HepG2 (cell line): Measurements from ENCODE around the gene LRRC45. TPM values are rescaled to one million over a fixed set of nuclear protein-coding genes. Genes with fewer than 3 reads are reported as not detected.

Source experiments
- DBP ChIP-seq: sonication (generic); formaldehyde crosslinking; IDR thresholded peaks from 2 replicates; pipeline ENCODE4 v1.4.0; 2020; ENCODE audit warnings: missing genetic modification reagents; ENCODE audit errors: not compliant biosample characterization
- HMGXB4 ChIP-seq, 2 experiments: sonication (generic) in 1 of 2; formaldehyde crosslinking in 1 of 2; IDR thresholded peaks; 2 replicates each; pipeline versions ENCODE4 v1.4.0 to v1.6.1; 2018 to 2020; ENCODE audit warnings: missing genetic modification reagents in 2 of 2, borderline replicate concordance in 1 of 2, low read depth in 1 of 2, mild to moderate bottlenecking in 1 of 2, missing biosample characterization in 1 of 2
- KDM2A ChIP-seq: sonication (generic); formaldehyde crosslinking; IDR thresholded peaks from 2 replicates; pipeline ENCODE4 v1.4.0; 2020; ENCODE audit warnings: low read depth, missing genetic modification reagents, borderline replicate concordance
- KLF12 ChIP-seq: sonication (generic); formaldehyde crosslinking; IDR thresholded peaks from 2 replicates; pipeline ENCODE4 v1.4.0; 2020; ENCODE audit warnings: missing genetic modification reagents, borderline replicate concordance
- MIER2 ChIP-seq: IDR thresholded peaks from 2 replicates; pipeline ENCODE4 v1.6.1; 2016; ENCODE audit warnings: missing biosample characterization, missing genetic modification reagents
- MXI1 ChIP-seq: IDR thresholded peaks from 3 replicates; pipeline ENCODE4 v1.6.1; 2012; ENCODE audit warnings: low read depth, low read length, inconsistent platforms, borderline replicate concordance
- NR2F2 ChIP-seq: IDR thresholded peaks from 2 replicates; pipeline ENCODE4 v1.6.1; 2012; ENCODE audit warnings: low read depth, inconsistent platforms, borderline replicate concordance
- RBFOX2 ChIP-seq: fragments of 200-400 bp; formaldehyde crosslinking; IDR thresholded peaks from 2 replicates; pipeline ENCODE4 v1.6.1; 2017; ENCODE audit warnings: low read depth, mild to moderate bottlenecking, low read length
- ZFX ChIP-seq: sonication (generic); formaldehyde crosslinking; IDR thresholded peaks from 2 replicates; pipeline ENCODE4 v1.4.0; 2020; ENCODE audit warnings: mild to moderate bottlenecking, low read depth, missing genetic modification reagents, moderate library complexity
- ZNF205 ChIP-seq: IDR thresholded peaks from 2 replicates; pipeline ENCODE4 v1.6.1; 2018; ENCODE audit warnings: missing biosample characterization, missing genetic modification reagents
- ZNF329 ChIP-seq: sonication (generic); formaldehyde crosslinking; IDR thresholded peaks from 2 replicates; pipeline ENCODE4 v1.9.0; 2021; ENCODE audit warnings: low read depth, mild to moderate bottlenecking, missing genetic modification reagents
- ZNF543 ChIP-seq: sonication (generic); formaldehyde crosslinking; IDR thresholded peaks from 2 replicates; pipeline ENCODE4 v1.4.0; 2020; ENCODE audit warnings: mild to moderate bottlenecking, missing genetic modification reagents
- ZNF609 ChIP-seq: sonication (generic); formaldehyde crosslinking; IDR thresholded peaks from 2 replicates; pipeline ENCODE4 v1.4.0; 2020; ENCODE audit warnings: mild to moderate bottlenecking, missing genetic modification reagents, borderline replicate concordance
- ZNF720 ChIP-seq: sonication (generic); formaldehyde crosslinking; IDR thresholded peaks from 2 replicates; pipeline ENCODE4 v1.4.0; 2020; ENCODE audit warnings: missing genetic modification reagents
- ZNF772 ChIP-seq: sonication (generic); formaldehyde crosslinking; IDR thresholded peaks from 2 replicates; pipeline ENCODE4 v1.5.0; 2020; ENCODE audit warnings: mild to moderate bottlenecking, missing genetic modification reagents
- ZNF788 ChIP-seq: sonication (generic); formaldehyde crosslinking; IDR thresholded peaks from 2 replicates; pipeline ENCODE4 v1.5.0; 2020; ENCODE audit warnings: mild to moderate bottlenecking, missing genetic modification reagents, borderline replicate concordance
- polyA plus RNA-seq, 8 experiments: library from polyadenylated mRNA; depleted of rRNA in 3 of 8; stranded (reverse) in 7 of 8; unstranded in 1 of 8; fragments of >200 nt; fragmentation: Illumina TruSeq in 4 of 8; extraction: Trizol in 4 of 8; gene quantifications; 2 replicates each; pipeline versions ENCODE4 v1.2.1 to v1.2.3, GENCODE V29; 2011 to 2016; ENCODE audit warnings: low read depth in 4 of 8, missing spikeins in 1 of 8, mixed read lengths in 1 of 8; ENCODE audit not compliant: insufficient read depth in 1 of 8
- total RNA-seq, 5 experiments: library from RNA; depleted of rRNA; stranded (reverse); fragments of >200 nt; fragmentation: Illumina TruSeq; extraction: Trizol; gene quantifications; 2 replicates each; pipeline ENCODE4 v1.2.3, GENCODE V29; 2016; ENCODE audit warnings: low read depth in 1 of 5
- TF ChIP-seq, protein P1 (sequence below): sonication (generic); formaldehyde crosslinking; IDR thresholded peaks from 2 replicates; pipeline ENCODE4 v1.5.0; 2020; ENCODE audit warnings: mild to moderate bottlenecking, missing genetic modification reagents, borderline replicate concordance

The LRRC45 gene
- total and polyA plus RNA-seq, 2 of the 13 experiments (the other 11 are each of a cell fraction or from before 2014, with no cell fraction given) = 11.6 to 48.1 TPM

DNA sequence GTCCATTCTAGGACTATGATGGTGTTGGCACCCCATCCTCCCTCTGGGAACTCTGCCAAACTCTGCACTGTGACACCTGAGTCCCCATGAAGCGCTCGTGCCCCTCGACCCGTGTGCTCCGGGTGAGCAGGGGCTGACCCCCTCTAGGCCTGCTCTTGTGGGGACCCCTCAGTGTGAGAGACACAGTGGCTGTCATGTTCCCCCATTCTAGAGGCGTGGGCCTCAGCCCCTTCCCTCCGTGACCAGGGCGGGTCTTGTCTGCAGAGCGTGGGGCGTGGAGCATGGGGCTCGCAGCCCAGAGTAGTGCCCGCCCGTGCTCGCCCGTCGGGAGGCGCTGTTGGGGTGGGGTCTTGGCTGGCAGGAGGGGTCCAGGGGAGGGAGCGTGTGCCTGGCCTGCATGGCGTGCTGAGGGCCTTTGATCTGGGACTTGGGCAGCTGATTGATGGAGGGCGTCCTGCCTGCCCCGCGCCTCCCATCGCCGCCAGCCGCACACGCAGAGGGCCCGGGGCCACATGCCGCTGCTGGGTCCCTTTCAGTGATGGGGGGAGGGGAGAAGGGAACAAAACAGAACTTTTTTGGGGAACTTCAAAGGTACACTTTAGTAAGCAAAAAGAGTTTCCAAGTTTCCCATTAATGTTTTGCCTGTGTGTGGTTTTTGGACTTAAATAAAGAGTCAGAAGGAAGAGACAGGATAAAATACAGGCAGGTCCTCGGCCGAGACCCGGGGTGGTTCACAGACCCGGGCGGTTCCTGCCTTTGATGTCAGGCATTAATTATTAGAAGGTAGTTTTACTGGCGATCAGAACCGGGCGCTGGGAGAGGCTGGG lies 22.9 kb upstream of the LRRC45 start (continued):
- peak; percentile 67; the same call in 1 of the 2 replicates for TF ChIP-seq ZNF609 (CRISPR knock-in tag)
- peak; percentile 31; the same call in 1 of the 3 replicates for TF ChIP-seq MXI1
- peak; percentile 26 for TF ChIP-seq KDM2A (CRISPR knock-in tag)
- no peak; the same call in none of the 2 replicates for TF ChIP-seq KLF12 (CRISPR knock-in tag)
- peak; percentile 46 for TF ChIP-seq ZNF329 (CRISPR knock-in tag)
- TF ChIP-seq ZNF543 = peak; percentile 89
- no peak for TF ChIP-seq MIER2
- TF ChIP-seq RBFOX2 = peak; percentile 84
- TF ChIP-seq ZNF772 (CRISPR knock-in tag) = peak; percentile 8; the same call in 1 of the 2 replicates
- TF ChIP-seq HMGXB4 (CRISPR knock-in tag; IDR thresholded peaks at IDR 0.05; ENCODE audit: borderline replicate concordance in 1 of 2, low read depth in 1 of 2) = peak; percentile 36 to 77
- TF ChIP-seq ZFX (CRISPR knock-in tag) = peak; percentile 72
- TF ChIP-seq ZNF205 = peak; percentile 37; the same call in 1 of the 2 replicates
- TF ChIP-seq ZNF720 (CRISPR knock-in tag) = no peak
- TF ChIP-seq, protein P1, sequence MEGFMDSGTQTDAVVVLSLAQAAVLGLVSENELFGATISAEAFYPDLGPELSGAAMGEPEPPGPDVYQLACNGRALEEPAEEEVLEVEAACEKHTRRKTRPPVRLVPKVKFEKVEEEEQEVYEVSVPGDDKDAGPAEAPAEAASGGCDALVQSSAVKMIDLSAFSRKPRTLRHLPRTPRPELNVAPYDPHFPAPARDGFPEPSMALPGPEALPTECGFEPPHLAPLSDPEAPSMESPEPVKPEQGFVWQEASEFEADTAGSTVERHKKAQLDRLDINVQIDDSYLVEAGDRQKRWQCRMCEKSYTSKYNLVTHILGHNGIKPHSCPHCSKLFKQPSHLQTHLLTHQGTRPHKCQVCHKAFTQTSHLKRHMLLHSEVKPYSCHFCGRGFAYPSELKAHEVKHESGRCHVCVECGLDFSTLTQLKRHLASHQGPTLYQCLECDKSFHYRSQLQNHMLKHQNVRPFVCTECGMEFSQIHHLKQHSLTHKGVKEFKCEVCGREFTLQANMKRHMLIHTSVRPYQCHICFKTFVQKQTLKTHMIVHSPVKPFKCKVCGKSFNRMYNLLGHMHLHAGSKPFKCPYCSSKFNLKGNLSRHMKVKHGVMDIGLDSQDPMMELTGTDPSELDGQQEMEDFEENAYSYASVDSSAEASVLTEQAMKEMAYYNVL = no peak; the same call in 1 of the 2 replicates
- peak; percentile 28; the same call in 1 of the 2 replicates for TF ChIP-seq ZNF788
- TF ChIP-seq DBP (CRISPR knock-in tag) = no peak
- TF ChIP-seq NR2F2 = no peak
